Endothelial cell of umbilical vein (primary cell): ENCODE measurements around the gene QRFP. TPM values are rescaled to one million over a fixed set of nuclear protein-coding genes. Genes with fewer than 3 reads are reported as not detected.

Experiments
- BruUV-seq: library from RNA; stranded (reverse); fragments of 400-500 nt; replicated peaks from 2 replicates; lab custom pipeline; 2021; lab: Mats Ljungman, UMichigan
- CTCF ChIA-PET: fragments of 300-600, 350-600 bp; sonication (Branson Sonifier 250); formaldehyde crosslinking; loops from one replicate; lab custom pipeline; 2021; ENCODE audit warnings: antibody characterized with exemption, inconsistent platforms; lab: Charles Lee
- POLR2A ChIA-PET: fragments of 300-600, 350-600 bp; sonication (Branson Sonifier 250); formaldehyde crosslinking; loops from one replicate; lab custom pipeline; 2021; ENCODE audit warnings: antibody characterized with exemption, inconsistent platforms; lab: Charles Lee
- DNase-seq: peaks from one replicate; pipeline ENCODE4 v3.0.0-alpha.2; 2011; ENCODE audit warnings: low read depth, low spot score
- FAIRE-seq: peaks from 2 replicates; lab custom pipeline; 2011; peaks lifted over from hg19 to GRCh38; lab: Jason Lieb, UNC
- H2AFZ ChIP-seq: 2 replicates; pipeline ENCODE4 v1.6.0; 2012; ENCODE audit warnings: low read depth, low read length, control low read depth, inconsistent platforms
- H3K27ac ChIP-seq: 2 replicates; pipeline ENCODE4 v1.5.1; 2011; ENCODE audit warnings: low read depth, mild to moderate bottlenecking, control low read depth, low read length, moderate library complexity; ENCODE audit not compliant: insufficient read depth
- H3K27me3 ChIP-seq, 2 experiments: 2 replicates each; pipeline versions ENCODE4 v1.6.0 to v1.6.1; 2011; ENCODE audit warnings: low read length in 2 of 2, mixed read lengths in 1 of 2; ENCODE audit not compliant: control insufficient read depth in 2 of 2, insufficient read depth in 2 of 2
- H3K36me3 ChIP-seq, 2 experiments: 2 replicates in 1 of 2; 3 replicates in 1 of 2; pipeline ENCODE4 v1.5.1; 2011; ENCODE audit warnings: low read length in 2 of 2, mild to moderate bottlenecking in 1 of 2, moderate library complexity in 1 of 2; ENCODE audit not compliant: control insufficient read depth in 2 of 2, insufficient read depth in 2 of 2; ENCODE audit errors: extremely low read depth in 1 of 2
- H3K4me1 ChIP-seq: 3 replicates; pipeline ENCODE4 v1.5.1; 2011; ENCODE audit warnings: mild to moderate bottlenecking, low read length; ENCODE audit not compliant: control insufficient read depth, insufficient read depth; ENCODE audit errors: extremely low read depth
- H3K4me2 ChIP-seq: 2 replicates; pipeline ENCODE4 v1.6.1; 2011; ENCODE audit warnings: low read length, control low read depth, mixed read lengths; ENCODE audit not compliant: insufficient read depth
- H3K4me3 ChIP-seq, 3 experiments: fragments of 200-600 bp in 1 of 3; sonication (generic), shearing (Covaris generic) in 1 of 3; replicated peaks in 1 of 3; 2 replicates each; pipeline ENCODE4 v1.5.1; 2011 to 2016; ENCODE audit warnings: control low read depth in 3 of 3, low read length in 3 of 3, mild to moderate bottlenecking in 2 of 3, inconsistent platforms in 1 of 3, low read depth in 1 of 3, moderate library complexity in 1 of 3; ENCODE audit not compliant: insufficient read depth in 1 of 3
- H3K79me2 ChIP-seq: 2 replicates; pipeline ENCODE4 v1.6.0; 2012; ENCODE audit warnings: low read length, inconsistent platforms; ENCODE audit not compliant: control insufficient read depth, insufficient read depth
- H3K9ac ChIP-seq: replicated peaks from 2 replicates; pipeline ENCODE3; 2011; ENCODE audit warnings: low read length, control low read depth; ENCODE audit not compliant: insufficient read depth; ENCODE audit errors: extremely low read depth
- H3K9me1 ChIP-seq: replicated peaks from 3 replicates; pipeline ENCODE4 v1.6.0; 2011; ENCODE audit warnings: mild to moderate bottlenecking, low read length; ENCODE audit not compliant: control insufficient read depth, insufficient read depth; ENCODE audit errors: extremely low read depth
- H3K9me3 ChIP-seq: replicated peaks from 2 replicates; pipeline ENCODE4 v1.5.1; 2012; ENCODE audit warnings: low read length, inconsistent platforms; ENCODE audit not compliant: control insufficient read depth, insufficient read depth
- H4K20me1 ChIP-seq: replicated peaks from 2 replicates; pipeline ENCODE3; 2011; ENCODE audit warnings: mild to moderate bottlenecking, low read length; ENCODE audit not compliant: control insufficient read depth, insufficient read depth; ENCODE audit errors: extremely low read depth
- FOS ChIP-seq: IDR thresholded peaks from 2 replicates; pipeline ENCODE4 v1.6.1; 2011; ENCODE audit warnings: mild to moderate bottlenecking, low read length, moderate library complexity, borderline replicate concordance; ENCODE audit not compliant: insufficient read depth
- dilution Hi-C: fragments of 300-500 bp; cut with MboI; formaldehyde crosslinking; loops from one replicate; pipeline ENCODE4 v1.15.0; 2019; ENCODE audit warnings: low sequenced_read_pairs; ENCODE audit not compliant: extremely low pct_ligation_motif_present
- intact Hi-C: fragments of 100-400 bp; cut with micrococcal nuclease; formaldehyde crosslinking; loops from one replicate; pipeline ENCODE4 v1.10.0; 2022
- polyA plus RNA-seq, 4 experiments: library from polyadenylated mRNA; depleted of rRNA in 3 of 4; stranded (reverse) in 3 of 4; unstranded in 1 of 4; fragments of >200 nt; gene quantifications; 2 replicates each; pipeline versions ENCODE4 v1.2.1 to v1.2.3, GENCODE V29; 2011 to 2012; ENCODE audit warnings: missing spikeins in 1 of 4
- total RNA-seq: library from RNA; stranded (reverse); gene quantifications from 2 replicates; pipeline ENCODE4 v1.2.3, GENCODE V29; 2021
- TF ChIP-seq, protein P1 (sequence below), 2 donors: IDR thresholded peaks; 1 replicate in 1 of 2; 2 replicates in 1 of 2; pipeline ENCODE4 v1.5.1; 2011; ENCODE audit warnings: low read length in 2 of 2, mild to moderate bottlenecking in 2 of 2, moderate library complexity in 2 of 2, control low read depth in 1 of 2, inconsistent platforms in 1 of 2, low read depth in 1 of 2; ENCODE audit not compliant: insufficient read depth in 1 of 2; ENCODE audit errors: extremely low read depth in 1 of 2

The QRFP gene
- total and polyA plus RNA-seq, 2 donors (not counting 3 experiments of a cell fraction or from before 2014, with no cell fraction given): not detected

DNA sequence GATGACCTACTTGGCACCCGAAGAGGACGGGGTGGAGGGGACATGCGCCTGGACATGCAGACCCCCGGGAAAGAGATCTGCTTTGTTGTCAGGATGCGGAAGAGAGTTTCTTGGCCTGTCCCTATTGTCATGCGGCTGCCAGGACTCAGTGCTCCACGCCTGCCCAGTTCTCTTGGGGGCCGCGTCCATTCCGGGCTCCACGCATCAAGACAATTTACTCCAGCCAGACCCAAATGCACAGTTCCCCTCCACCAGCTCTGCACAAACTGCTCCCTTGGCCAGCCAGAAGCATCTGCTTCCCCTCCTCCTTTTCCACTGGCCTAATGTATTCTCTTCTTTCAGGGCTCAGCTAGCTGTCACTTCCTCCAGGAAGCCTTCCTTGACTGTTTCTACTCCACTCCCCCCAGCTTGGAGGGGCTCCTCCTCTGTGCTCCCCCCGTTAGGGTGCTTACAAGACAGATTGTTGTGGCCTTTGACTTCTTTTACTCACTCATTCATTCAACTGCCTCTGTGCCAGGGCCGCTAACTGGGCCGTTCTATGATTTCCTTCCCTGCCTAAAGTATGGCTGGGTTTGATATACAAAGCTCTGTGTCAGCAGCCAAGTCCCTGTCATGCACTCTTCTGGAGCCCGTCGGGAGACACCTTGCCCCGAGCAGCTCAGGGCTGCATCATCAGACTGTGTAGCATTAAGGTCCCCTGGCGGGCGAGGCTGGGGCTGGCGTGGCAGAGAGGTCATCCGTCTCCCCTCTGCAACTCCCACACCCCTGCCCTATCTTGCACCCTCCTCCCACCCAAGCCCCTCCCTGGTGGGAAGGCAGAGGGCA is 35.9 kb upstream of the QRFP start:
- intact Hi-C loops: no loop called here
- no TSS peak for BruUV-seq
- no peak overlapping the region for H3K27ac ChIP-seq

More for the DNA sequence above, 35.9 kb upstream of the QRFP start:
- CTCF ChIA-PET: interaction anchor here (0.6 to 2.2 kb wide), 4 partner anchors 39 to 226 kb away, joined by 3 to 6 read pairs (median 3); no protein-coding TSS in a partner anchor
- H4K20me1 ChIP-seq: no peaks in the 10 kb centered on the region
- peaks cover 7% of the 10 kb centered on the region for H3K4me1 ChIP-seq
- dilution Hi-C loops: no loop called here
- FAIRE-seq (no peak), DNase-seq (no peak)
- no peak overlapping the region for H2AFZ ChIP-seq
- no peaks in the 10 kb centered on the region for H3K9me3 ChIP-seq
- H3K9ac ChIP-seq: no peak overlapping the region
- H3K79me2 ChIP-seq: no peaks in the 10 kb centered on the region
- TF ChIP-seq, protein P1, sequence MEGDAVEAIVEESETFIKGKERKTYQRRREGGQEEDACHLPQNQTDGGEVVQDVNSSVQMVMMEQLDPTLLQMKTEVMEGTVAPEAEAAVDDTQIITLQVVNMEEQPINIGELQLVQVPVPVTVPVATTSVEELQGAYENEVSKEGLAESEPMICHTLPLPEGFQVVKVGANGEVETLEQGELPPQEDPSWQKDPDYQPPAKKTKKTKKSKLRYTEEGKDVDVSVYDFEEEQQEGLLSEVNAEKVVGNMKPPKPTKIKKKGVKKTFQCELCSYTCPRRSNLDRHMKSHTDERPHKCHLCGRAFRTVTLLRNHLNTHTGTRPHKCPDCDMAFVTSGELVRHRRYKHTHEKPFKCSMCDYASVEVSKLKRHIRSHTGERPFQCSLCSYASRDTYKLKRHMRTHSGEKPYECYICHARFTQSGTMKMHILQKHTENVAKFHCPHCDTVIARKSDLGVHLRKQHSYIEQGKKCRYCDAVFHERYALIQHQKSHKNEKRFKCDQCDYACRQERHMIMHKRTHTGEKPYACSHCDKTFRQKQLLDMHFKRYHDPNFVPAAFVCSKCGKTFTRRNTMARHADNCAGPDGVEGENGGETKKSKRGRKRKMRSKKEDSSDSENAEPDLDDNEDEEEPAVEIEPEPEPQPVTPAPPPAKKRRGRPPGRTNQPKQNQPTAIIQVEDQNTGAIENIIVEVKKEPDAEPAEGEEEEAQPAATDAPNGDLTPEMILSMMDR (IDR thresholded peaks at IDR 0.05; ENCODE audit: extremely low read depth in 1 of 2, insufficient read depth in 1 of 2, low read depth in 1 of 2, low read length in 2 of 2): peak in 1 of 2 donors; percentile 14
- no peak for TF ChIP-seq FOS
- no peak overlapping the region for H3K4me3 ChIP-seq
- no peaks in the 10 kb centered on the region for H3K9me1 ChIP-seq
- no peak overlapping the region for H3K4me2 ChIP-seq
- POLR2A ChIA-PET: no interaction called here
- H3K36me3 ChIP-seq: no peaks in the 10 kb centered on the region
- H3K27me3 ChIP-seq: peaks cover 17 to 19% of the 10 kb centered on the region in 2 experiments
